NOMO-1 treated with DMSO at 0.1 percent for 48 hours (cell line): ENCODE measurements around the gene ABCG1.

ENCODE experiments used
- DNase-seq: peaks from one replicate; lab custom pipeline; 2025; ENCODE audit not compliant: unreplicated experiment; lab: John Stamatoyannopoulos, UW

Gene ABCG1

GRCh38 chr21:42266971-42267556 lies 48.1 kb downstream of the ABCG1 start:
- no peak for DNase-seq

DNA sequence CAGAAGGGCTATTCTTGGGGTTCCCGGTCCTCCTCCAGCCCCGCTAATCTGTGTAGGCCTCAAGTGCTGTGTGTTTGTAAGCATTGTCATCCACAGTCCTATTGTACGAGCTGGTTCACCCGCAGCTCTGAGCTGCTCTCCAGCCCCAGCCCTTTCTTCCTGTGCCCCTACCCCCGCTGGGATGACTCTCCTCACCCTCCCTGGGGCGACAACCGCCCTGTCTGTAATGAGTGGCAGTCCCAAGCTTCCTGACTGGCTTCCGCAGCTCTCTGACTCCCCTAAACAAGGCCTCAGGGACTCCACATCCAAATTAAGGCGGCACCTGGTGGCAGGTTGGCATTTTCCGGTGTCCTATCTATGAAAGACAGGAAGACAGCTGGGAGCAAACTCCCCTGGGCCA lies 50.4 kb downstream of the ABCG1 start:
- DNase-seq: no peak

- DNase-seq: no peak
Measured at GRCh38 chr21:42271065-42271464, 52.1 kb downstream of the ABCG1 start.

DNA sequence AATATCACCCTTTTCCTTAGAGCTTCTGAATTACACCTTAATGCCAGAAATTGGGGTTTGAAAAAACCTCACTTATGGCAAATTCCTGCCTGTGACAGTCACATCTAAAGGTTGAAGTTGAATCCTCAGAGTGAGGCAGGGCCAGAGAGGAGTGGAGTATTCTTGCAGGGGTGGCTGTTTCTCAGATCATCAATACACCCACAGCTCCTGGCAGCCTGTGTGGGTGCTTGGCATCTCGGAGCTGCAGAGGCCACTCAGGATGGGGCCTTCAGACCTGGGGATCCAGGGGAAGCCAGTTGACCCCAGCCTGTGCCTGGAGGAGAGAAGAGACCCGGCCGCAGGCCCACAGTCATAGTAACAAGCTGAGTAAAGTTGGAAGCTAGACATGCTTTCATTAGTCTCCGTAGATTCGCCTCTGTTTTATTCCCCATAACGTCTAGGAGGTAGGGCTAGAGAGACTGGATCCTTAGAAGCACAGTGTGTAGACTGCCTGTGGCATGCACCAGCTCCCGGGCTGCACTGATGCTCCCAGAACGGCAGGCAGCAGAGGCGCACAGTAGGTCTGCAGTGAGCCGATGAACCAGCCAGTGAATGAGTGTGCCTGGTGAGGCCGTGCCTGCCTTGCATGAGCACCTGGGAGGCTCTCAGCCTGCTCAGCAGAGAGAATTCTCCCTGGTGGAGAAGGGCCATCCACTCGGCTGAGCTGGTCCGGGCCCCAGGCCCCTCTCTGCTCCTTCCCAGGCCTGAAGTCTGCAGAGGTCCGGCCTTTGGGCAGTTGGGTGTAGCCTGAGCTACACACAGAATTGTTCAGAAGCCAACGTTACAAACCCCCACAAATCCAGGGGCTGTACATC lies 53.4 kb downstream of the ABCG1 start:
- no peak for DNase-seq

- DNase-seq: no peak
Measured at GRCh38 chr21:42272984-42273600, 54.2 kb downstream of the ABCG1 start.

DNA sequence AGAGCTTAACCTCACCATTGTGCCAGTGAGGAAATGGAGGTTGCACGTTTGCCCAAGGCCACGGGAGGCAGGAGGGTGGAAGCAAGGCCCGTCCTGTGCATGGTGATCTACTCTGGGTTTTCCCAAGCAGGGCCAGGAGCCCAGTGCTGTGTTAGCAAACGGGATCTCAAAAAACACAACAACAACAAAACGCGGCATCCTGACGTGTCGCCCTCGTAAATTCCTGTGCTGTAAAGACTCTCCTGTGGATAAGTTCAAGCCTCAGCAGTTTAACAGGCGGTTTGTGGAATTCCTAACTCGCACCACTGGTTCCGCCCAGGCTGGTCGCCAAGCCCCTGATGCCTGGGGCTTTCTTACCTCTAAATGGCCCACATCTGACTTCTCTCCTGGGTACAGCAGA lies 57.1 kb downstream of the ABCG1 start:
- no peak for DNase-seq

DNA sequence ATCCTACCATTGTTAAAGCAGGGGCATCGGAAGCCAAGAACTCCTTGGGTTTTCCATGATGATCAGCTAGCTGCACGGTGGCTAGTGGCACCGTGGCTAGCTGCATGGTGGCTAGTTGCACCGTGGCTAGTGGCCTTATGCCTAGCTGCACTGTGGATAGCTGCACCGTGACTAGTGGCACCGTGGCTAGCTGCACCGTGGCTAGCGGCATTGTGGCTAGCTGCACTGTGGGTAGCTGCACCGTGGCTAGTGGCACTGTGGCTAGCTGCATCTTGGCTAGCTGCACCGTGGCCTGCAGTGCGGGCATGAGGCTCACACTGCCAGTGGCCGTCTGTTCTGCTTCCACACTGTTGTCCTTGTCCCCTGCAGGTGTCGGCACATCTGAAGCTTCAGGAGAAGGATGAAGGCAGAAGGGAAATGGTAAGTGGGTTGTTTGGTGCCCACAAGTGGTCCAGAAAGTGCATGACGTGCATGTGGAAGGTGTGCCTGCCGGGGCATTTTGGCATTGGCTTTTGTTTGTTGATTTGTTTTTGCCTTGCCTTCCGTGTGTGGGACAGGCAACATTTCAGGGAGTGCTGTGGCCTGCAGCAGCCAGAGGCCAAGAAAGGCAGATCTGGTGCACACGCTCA lies 57.7 kb downstream of the ABCG1 start:
- DNase-seq: no peak

DNA sequence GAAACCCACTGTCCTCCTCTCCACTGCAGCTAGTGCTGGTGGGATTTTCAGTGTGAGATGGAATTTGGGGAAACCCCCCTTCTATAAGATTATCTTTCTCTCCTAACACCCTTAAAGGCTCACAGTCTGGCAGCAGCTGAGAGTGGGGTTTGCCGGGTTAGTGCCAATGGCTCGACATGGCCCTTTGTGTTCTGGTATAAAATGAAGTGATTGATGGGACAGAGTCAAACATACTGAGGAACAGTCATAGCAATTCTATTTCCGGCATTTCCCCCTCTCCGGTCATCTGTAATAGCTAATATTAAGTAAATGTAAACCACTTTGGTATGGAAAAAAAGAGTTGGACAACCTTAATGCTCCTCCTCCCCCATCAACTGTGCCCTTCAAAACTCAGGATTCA lies 58.7 kb downstream of the ABCG1 start:
- no peak for DNase-seq

- no peak for DNase-seq
Measured at GRCh38 chr21:42278451-42279149, 59.7 kb downstream of the ABCG1 start.

GRCh38 chr21:42279341-42279871 lies 60.5 kb downstream of the ABCG1 start:
- no peak for DNase-seq

DNA sequence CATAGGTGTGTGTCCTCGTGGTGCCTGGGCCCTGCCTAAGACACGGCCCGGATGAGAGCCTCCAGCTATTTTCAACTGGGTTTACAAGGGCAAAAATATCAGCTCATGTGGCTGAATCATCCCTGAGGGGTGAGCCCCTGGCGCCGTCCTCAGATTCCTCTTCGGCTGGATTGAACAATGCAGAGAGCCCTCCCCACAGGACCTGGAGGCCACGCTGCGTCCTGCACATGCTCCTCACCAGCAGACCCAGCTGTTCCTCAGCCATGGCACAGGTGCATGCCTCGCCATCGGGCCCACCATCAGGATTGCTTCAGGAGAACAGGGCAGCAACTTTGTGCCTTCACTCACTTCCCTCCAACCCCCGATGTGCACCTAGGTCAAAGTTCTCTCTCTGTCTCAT lies 60.9 kb downstream of the ABCG1 start:
- DNase-seq: no peak

GRCh38 chr21:42280356-42281180 lies 61.6 kb downstream of the ABCG1 start:
- no peak for DNase-seq

DNA sequence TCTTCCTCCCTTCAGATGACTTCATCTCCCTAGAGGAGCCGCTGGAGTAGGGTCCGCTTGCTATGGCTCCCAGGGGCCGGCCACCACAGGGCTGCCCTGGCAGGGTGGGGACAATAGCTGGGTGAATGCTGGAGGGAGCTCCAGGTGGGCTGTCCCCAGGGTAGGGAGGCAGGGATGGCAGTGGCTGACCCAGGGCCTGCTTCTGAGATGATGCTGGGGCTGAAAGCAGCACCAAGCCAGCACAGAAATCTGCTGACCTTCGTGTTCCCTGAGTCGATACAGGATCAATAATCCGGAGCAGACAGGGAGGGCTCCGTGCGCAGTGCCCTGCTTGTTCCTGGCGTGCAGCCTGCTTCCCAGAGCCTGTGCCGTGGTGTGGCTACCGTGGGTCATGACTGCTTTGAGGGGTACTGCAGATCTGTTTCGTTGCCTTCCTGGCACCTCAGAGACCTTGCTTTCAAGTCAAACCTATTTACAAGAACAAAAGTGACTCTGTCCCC lies 62.3 kb downstream of the ABCG1 start:
- DNase-seq: no peak

GRCh38 chr21:42282021-42282420 lies 63.1 kb downstream of the ABCG1 start:
- no peak for DNase-seq

- DNase-seq: no peak
Measured at GRCh38 chr21:42282715-42283114, 63.8 kb downstream of the ABCG1 start.

- DNase-seq: no peak
Measured at GRCh38 chr21:42285569-42286245, 66.8 kb downstream of the ABCG1 start.

DNA sequence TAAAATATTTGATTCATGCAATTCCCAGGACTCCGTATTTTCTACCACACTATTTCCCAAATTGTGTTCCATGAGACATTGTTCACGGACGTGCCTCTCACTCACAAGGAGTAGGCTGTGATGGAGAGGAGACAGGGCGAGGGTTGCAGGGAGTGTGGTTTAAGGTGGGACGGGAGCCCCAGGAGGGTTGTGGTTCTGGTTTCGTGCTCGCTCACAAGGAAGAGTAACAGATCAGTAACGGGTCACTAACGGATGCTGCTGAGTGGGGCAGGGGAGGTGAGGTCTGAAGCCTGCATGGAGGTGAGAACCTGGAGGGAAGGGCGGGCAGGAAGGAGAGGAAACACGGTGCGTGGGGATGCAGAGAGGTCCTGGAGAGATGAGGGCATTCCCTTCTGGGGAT lies 67.5 kb downstream of the ABCG1 start:
- no peak for DNase-seq

GRCh38 chr21:42287193-42288083 lies 68.5 kb downstream of the ABCG1 start:
- DNase-seq: no peak
